Thyroid gland (tissue), 4 donors: Measurements from ENCODE around the gene SMPDL3B.

Source experiments
- CTCF ChIP-seq, 6 experiments: fragments of 200-600 bp in 3 of 6; fragments of 450-650 bp in 3 of 6; sonication (generic) in 3 of 6; IDR thresholded peaks; one replicate each; pipeline ENCODE4 v1.5.1; 2016 to 2019; ENCODE audit warnings: antibody characterized with exemption in 6 of 6, mild to moderate bottlenecking in 2 of 6, inconsistent platforms in 1 of 6, moderate library complexity in 1 of 6
- POLR2A ChIP-seq, 2 donors: fragments of 450-650 bp; IDR thresholded peaks; one replicate each; pipeline ENCODE4 v1.6.1; 2017; ENCODE audit warnings: antibody characterized with exemption in 2 of 2, mild to moderate bottlenecking in 2 of 2, moderate library complexity in 1 of 2

GRCh38 chr1:27934818-27935549, at the start of gene SMPDL3B:
- peak in 5 of 6 experiments; percentile 24 to 53 (median 40) for TF ChIP-seq CTCF (IDR thresholded peaks at IDR 0.05)
- TF ChIP-seq POLR2A (IDR thresholded peaks at IDR 0.05): peak in 1 of 2 donors; percentile 86
